ENCODE data around the gene GLI3.

The GLI3 gene

DNA sequence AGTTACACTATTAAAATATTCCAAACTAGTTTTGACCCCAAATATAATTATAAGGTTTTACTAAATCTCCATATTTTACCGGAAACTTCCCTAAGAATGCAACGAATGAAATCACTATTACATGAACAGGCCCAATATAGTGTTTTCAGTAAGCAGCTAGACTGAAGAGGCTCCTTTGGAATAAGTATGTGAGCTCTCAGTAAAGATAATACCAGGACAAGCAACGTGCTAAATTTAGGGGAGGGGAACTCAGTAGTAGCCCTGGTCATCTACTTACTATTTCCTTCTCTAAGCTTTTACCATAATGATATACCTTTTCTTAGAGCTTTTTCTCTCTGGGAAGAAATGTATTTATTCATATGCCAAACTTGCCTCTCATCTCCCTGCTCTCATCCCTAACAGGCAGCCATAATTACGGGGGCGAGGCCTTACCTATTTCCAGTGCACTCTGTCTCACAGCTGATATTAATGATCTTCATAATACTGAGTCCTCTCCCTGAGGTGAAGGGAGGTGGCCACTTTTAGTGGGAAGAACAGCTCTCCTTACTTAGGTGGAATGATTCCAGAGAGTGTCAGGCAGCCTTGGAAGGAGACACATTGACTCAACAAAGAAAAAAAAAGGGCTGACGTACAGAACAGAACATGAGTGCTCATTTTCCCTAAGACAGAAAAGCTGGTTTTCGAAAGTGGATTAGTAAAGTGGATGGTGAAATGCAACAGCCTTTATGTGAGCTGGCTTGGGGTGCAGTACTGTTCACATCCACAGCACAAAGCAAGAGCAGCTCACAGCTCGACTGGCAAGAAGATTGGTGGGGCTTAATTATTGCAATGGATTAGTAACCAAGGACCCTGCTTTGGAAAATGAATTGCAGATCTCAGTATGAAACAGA lies 165.4 kb downstream of the GLI3 start:
- no peak for DNase-seq

DNA sequence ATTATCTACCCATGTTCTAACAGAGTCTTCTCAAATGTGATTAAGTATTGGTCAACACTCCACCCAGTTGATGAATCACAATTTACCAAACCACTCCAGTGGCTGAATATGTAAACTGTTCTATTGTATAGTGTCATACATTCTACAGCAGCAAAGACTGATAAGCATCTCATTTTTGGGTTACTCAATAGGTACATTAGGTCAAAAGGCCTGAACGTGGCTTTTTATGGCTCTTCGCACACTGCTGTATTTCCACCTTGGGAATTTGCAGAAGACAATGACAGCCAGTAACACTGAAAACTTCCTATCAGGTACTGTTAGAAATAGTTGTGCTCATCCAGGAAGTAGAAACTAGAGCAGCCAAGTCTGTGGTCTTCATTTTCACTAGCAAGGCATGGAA lies 166.9 kb downstream of the GLI3 start:
- DNase-seq: no peak

DNA sequence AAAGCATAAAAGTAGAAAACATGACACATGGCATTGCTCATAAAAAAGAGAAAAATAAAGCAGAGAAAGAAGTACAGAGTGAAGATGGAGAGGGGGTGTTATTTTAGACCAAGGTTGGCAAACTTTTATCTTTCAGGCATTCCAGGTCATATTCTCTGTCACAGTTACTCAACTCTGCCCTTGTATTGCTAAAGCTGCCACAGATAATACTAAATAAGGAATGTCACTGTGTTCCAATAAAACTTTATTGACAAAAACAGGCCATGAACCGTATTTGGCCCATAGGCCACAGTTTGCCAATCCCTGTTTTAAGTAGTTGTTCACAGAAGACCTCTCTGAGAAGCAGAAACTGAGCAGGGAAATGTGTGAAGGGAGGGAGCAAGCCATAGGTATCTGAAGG lies 167.4 kb downstream of the GLI3 start:
- DNase-seq: no peak

DNA sequence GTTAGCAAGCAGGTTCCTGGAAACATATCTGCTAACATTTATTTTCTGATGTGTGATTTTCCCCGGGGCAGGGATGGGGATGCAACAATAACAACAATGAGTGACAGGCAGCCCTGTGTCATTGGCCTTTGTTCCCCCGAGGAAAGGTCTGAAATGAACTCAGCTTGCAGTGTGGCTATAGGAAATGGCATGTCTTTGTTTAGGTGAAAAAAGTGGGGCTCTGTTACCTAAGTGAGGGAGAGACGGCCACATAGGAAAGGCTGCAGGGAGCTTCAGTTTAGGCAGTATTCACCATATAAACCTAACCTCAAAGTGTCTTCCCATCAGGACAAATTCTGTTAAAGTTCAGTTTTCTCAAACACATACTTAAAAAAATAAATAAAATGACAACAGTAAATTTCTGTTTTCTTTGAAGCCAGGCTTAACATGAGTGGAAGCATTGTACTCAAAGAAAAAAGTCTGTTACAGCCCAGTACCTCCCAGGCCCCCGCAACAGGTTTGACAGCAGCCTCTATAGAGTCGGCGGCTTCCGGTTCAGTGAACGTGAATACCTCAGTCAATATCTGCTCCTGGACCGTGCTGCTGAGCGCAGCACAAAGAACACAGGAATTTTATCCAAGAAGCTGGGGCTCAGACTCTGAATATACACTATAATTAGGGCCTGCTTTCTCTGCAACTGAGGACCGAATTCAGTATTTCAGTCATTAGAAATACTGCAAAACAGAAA lies 168.3 kb downstream of the GLI3 start:
- DNase-seq: no peak

DNA sequence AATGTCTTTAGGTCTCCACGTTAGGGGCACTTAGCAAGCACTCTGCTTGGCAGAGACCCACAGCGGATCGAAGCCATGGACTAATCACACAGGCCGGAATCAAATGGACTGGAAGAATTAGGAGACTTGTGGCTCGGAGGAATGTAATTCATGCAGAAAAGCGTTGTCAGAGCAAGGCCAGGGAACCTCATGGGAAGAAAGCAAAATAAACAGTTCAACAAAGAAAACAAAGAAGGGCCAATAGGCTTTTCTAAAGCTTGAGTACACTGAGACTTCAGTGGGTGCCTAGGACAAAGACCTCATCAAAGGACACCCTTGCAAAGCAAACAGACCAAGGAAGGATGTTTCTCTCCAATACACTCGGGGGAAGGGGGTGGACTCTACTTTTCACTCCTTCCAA lies 171.1 kb downstream of the GLI3 start:
- DNase-seq: no peak

DNA sequence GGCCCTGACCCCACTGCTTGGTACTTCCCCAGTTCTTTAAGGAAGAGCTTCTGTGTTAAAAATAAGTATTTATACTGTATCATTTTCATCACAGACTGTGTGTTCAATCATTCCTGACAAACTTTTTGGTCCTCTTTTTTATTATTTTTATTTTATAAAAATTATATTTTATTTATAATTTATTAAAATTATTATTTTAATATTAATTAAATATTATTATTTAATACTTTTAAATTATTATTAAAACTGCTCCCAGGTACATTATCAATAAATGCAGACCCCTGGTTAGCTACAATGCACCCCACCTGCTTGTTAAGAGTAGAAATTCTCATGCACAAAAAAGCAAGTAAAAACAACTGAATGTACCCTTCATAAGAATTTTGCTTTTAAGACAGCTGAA lies 172.0 kb downstream of the GLI3 start:
- DNase-seq: no peak

DNA sequence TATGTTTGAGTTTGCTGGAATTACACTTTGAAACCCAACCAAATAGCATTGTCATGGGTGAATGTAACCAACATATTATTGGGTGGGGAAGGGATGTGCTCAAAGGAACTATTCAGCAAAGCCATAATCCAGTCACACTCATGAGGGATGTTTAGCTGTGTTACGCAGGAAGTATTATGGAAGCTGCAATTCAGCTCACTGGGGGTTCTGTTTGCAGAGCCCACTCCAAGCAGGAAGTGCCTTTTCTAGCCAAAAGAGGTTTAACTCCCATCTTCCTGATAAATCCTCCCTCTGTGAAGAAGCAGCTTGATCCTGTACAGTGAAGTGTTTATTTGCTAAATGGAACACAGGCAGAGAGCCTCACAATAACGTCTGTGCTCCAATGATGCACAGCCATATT lies 172.5 kb downstream of the GLI3 start:
- no peak for DNase-seq

DNA sequence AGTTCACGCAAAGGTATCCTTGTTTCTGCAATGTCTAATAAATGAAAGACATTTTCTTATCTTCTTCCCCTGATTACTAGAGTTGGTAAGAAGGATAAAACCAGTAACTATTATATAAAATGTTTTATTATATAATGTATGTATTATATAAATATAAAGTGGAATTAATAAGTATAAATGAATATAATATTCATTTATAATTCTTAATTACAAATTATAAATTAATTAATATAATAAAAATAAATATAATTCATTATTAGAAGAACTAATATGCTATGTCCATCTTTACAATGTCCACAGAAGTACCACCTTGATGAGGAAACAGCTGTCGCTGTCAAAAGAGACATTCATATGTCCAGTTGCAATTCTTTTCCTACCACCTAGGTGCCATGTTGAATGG lies 177.7 kb downstream of the GLI3 start:
- no peak for DNase-seq

DNA sequence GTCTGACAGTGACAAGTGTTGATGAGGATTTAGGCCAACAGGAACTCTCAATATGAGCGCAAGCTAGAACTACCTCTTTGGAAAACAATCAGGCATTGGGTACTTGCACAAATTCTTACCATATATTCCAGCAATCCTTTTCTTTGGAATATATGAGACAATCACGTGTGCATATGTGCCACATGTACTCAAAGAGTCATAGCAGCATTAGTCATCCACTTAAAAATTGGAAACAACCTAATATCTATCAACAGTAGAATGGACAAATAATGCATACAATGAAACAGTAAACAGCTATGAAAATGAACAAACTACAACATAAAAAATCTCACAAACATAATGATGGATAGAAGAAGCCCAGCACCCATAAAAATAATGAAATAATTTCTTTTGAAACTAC lies 179.7 kb downstream of the GLI3 start:
- no peak for DNase-seq

DNA sequence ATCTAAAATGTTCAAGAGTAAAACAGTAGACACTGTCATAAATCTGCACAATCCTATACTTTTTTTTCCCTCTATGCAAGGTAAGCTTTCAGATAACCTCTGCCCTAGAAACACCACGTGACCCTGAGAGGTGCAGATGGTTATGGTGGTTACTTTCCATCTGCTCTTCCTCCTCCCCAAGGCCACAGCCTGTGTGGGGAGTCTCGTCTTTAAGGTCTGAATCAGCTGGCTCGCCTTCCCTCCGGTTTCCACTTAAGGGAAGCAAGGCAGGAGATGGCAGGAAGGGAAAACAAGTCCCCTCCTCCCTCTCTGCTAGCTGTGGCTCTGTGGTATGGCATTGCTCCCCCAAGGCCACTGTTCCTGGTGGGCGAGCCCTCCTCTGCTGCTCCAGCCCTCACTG lies 181.8 kb downstream of the GLI3 start:
- no peak for DNase-seq

DNA sequence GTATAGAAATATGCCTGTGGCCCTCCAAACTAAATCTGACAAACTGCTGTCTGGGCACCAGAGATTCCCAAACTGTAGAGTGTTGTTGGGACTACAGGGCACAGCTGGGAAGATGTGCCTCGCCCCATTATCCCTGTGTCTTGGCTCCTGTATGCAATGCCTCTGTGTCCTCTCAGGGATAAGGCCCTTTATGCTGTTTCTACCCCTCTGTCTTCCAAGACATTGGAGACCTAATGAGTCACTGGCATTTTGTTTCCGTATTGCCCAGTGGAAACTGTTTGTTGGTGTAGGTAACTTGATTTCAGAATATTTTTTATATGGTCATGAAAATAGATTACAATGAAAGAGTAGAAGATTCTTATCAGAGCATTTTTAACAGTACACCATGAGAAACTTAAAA lies 183.2 kb downstream of the GLI3 start:
- DNase-seq: no peak

DNA sequence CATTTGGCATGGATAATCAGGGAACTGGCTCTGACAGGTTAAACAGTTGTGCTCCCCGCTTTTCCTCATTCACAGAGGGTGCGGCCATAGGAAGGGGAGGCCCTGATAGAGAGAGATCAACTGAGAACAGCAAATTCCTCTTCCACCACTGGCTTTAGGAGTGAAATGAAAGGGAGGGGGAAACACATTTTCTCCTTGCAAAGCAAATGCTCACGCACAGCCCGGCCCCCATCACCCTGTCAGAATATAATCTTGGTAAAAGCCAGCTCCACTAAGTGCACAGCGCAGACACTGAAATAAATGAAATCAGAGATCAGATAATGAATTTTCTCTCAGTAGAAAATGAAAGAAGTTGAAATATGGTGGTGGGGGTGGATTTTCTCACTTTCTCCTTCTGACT lies 187.2 kb downstream of the GLI3 start:
- DNase-seq: no peak

DNA sequence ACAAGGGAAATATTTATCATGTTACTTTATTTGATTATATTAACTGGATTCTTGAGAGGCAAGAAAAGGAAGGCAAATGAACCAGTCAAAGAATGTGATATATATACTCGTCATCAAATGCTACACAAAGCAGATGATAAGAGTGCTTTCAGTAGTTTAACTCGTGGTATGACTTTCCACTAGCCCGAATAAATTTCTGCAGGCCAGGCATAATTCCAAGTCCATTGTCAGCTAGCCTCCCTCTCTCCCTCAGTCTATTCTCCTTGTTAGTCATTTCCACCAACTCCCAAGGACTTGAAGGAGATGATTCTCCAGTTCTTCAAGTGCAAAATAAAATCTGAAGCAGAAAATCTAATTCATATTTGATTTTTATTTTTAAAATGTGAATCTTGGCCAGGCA lies 190.5 kb downstream of the GLI3 start:
- no peak for DNase-seq

DNA sequence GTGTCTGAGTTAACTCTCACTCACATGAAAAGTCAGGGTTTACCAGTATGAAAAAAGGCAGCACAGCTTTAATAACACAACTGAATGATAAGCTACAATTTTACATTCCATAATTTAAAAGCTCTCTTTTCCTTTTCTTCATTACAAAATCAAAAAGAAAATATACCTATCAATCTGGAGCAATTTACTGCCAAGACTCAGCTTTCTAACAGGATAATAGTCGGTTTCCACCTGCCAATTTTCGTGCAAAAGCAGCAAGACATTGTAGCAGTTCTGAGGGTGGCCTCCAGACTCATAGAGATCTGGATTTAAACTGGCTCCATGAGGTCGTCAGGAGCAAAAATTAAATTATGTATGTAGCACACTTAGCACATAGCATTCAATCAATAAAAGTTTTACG lies 191.0 kb downstream of the GLI3 start:
- no peak for DNase-seq

DNA sequence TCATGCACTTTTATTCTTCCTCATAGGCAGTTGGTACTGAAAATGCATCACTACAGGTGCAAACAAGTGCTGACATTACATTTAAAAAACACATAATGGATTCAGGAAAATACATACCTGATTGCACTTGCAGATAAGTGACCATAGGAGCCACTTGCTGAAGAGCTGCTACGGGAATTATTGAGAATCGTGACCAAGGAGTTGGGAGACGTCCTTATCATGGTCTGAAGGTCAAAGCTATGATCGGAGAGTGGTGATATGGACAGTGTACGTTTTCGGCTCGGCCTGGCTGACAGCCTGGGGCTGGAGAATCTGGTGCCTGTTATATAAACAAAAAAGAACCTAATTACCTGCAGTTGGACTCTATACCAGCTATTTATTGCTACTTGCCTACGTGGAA lies 197.1 kb downstream of the GLI3 start:
- DNase-seq: no peak

DNA sequence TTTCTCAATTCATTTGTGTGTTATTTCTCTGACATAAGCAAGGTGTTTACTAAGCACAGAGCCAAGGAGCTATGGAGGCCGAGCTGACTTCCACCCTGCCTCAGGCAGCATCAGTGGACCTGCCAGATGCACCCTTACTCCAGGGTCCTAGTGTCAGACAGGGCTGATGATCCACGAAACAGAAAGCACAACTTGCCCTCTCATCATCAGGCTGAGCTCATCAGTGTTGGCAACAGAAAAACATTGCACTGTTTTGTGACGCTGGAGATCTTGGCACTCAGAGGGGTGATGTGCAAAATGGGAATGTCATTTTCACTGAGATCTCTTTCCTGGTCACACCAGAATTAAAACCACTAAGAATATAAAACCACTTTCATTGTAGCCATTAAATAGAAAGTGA lies 201.8 kb downstream of the GLI3 start:
- no peak for DNase-seq

DNA sequence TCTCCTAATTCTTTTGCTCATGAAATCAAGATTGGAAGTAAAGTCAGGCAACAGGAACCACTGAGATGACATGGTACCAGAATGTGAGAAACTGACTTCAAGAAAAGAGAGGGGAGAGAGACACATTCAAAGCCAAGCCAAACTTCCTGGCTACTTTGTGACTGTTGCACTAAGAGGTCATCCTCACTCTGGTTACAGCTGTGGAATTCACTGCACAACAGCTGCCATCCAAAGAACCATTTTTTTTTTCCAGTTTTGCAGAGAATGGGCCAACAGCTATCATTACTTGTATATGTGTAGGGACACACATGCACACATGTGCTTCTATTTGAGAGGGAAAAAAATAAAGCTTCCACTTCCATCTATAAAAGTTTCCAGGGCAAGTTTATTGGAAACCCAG lies 203.5 kb downstream of the GLI3 start:
- no peak for DNase-seq

DNA sequence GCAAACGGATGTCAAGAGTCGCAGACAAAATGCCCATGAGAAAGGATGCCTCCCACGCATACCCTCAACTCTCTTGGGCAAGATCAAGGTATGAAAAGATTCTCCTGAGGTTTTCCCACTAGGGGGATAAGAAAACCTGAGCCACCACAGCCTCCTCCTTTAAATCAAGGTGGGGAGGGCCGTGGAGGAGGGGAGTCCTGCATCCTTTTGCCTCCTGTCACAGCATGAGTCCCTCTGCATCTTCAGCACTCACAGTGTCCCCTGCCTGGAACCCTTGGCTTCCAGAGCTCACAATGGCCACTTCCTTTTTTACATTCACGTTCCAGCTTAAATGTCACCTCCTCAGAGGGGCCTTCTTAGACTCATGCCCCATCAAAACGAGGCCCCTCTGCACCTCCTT lies 207.6 kb downstream of the GLI3 start:
- no peak for DNase-seq

DNA sequence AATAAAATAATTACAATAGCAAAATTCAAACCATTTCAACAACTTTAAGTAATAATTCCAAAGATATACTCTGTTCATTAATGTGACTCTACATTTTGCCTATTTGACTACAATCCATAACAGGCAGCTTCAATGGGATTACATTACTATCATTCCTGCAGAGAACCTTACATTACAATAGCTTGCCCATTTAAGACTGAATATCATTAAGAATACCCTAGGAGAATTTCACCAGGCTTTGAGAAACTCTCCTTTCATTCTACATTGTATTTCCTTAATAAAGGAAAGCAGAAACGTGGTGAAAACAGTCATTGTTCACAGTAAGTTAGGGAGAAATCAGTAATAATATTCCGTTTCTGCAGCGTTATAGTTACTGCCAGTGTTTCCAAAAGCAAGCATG lies 209.5 kb downstream of the GLI3 start:
- no peak for DNase-seq

DNA sequence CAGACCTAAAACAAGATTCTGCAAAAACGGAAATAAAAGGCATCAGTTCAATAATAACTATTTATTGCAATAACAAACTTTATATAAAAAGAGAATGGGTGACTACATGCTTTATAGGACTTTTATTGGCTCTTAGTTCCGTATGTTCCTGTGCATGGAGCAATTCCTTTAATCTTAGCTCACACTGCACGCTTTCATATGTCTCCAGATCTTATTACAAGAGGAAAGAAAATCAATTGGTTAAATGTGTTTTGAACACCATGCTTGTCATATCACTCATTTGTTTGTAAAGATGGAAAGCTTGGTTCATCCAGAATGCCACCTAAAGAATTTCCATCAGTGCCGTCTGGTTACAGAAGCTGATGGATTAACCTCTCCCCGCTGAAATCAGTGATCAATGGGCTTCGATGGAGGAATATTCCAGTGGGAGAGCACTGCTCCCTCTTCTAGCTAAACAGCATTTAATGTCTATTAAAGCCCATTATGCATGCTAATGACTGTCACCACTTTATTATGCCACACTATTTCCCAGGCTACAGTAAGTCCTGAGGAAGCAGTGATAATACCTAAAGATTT lies 210.3 kb downstream of the GLI3 start:
- DNase-seq: no peak

DNA sequence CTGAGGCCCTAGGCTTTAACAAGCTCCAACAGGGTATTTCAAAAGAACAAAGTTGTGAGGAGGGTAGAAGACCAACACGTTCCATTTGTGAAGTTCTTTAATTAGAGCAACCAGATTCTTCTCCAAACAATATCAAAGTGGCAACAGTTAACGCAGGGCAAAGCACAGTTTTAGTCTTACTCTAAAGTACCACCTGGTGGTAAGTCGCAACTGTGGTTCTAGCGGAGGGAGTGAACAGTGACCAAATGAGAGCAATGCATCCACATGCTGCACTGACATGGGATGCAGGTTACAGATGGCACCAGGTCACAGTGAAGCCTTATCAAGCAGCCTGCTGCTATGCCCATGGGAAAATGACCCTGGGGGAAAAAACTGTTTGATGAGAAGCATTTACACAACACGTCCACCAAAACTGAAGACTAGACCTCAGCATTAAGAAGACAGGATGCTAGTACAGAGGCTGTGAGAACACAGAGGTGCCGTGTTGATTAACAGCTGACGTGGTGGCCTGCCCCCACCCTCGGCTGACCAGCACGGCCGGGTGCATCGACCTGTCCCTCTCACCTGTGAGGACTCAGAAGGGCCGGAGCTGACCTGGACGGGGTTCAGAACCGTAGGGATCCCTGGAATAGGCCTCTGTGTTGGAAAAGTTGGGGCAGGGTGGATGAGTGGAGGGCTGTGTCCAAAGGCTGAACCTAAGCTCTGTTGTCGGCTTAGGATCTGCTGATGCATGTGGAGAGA lies 211.2 kb downstream of the GLI3 start:
- DNase-seq: no peak

DNA sequence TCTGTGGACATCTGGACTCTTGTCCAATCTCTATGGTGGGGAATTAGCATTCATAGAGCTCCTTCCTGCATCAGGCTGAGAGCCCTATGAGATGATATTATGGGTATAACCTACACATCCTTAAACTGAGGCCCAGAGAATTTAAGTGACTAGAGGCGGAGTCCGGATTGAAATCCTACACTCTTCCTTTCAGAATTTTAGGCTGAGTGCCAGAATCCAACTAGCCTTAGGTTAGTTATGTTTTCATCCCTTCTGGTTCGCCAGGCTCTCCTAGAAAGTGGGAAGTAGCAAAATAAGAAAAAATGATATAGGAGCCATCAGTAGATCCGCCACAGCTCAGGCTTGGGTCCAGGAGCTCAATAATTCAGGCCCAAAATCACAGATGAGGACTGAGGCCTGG lies 212.5 kb downstream of the GLI3 start:
- DNase-seq: no peak

DNA sequence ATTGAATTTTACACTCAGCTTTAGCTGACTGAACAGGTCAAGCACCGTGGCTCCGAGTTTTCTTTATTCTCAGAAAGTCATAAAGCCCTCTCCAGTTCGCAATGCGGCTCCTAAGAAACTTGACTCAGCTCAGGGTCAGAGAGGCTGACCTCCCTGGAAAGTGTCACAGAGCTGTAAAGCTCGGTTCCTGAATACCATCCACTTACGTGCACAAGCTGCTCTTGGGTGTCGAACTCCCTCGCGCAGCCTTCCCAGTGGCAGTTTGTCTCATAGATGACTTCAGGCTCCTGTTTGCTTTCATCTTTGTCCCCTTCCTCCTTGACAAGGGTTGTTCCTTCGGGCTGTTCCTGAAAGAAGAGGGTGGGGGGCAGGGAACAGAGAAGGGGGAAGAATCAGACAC lies 213.7 kb downstream of the GLI3 start:
- no peak for DNase-seq

DNA sequence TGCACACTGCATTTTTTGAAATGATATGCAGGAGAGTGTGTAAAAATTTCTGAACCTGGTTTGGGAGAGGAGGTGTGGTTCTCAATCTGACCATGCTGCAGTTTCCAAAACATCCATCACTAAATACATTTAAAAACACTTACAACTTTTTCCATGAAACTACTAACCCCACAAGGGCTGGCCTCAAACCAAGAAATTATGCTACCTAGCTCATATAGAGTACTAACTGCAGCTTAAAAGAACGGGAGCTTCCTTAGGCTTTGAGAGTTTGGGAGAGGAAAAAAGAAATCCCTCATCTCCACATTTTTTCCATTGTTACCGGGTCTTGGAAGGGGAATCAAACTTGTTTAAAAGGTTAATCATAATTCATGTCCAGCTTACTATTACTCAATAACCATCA lies 214.2 kb downstream of the GLI3 start:
- DNase-seq: no peak
